Panc1 (cell line): Measurements from ENCODE around the gene GREB1. TPM values are rescaled to one million over a fixed set of nuclear protein-coding genes. Genes with fewer than 3 reads are reported as not detected.

Experiments used
- ATAC-seq: fragments of 200-7000 bp; cut with Tn5 transposase; 2 replicates; pipeline ENCODE4 v1.9.1; 2020; ENCODE audit warnings: mild to moderate bottlenecking, moderate library complexity
- BruUV-seq: library from RNA; stranded (reverse); fragments of 400-500 nt; replicated peaks from 2 replicates; lab custom pipeline; 2021; lab: Mats Ljungman, UMichigan
- CTCF ChIA-PET: fragments of 300-600 bp; sonication (Branson Sonifier 250); formaldehyde crosslinking; loops from one replicate; lab custom pipeline; 2022; ENCODE audit warnings: antibody characterized with exemption; lab: Charles Lee
- POLR2A ChIA-PET: fragments of 300-600 bp; sonication (Branson Sonifier 250); formaldehyde crosslinking; loops from one replicate; lab custom pipeline; 2022; ENCODE audit warnings: antibody characterized with exemption; lab: Charles Lee
- DNase-seq: peaks from one replicate; pipeline ENCODE4 v3.0.0-alpha.2; 2010; ENCODE audit warnings: low read depth, low spot score
- H3K27ac ChIP-seq: 2 replicates; pipeline ENCODE4 v1.5.1; 2011; ENCODE audit warnings: mild to moderate bottlenecking, low read length, inconsistent platforms
- H3K27me3 ChIP-seq: fragments of 200-500 bp; sonication (Bioruptor generic); 2 replicates; pipeline ENCODE4 v1.6.0; 2014; ENCODE audit warnings: low read length, inconsistent platforms; ENCODE audit not compliant: control insufficient read depth, insufficient read depth
- H3K36me3 ChIP-seq: fragments of 200-500 bp; sonication (Bioruptor generic); 2 replicates; pipeline ENCODE4 v1.5.1; 2014; ENCODE audit warnings: inconsistent platforms, mild to moderate bottlenecking, low read length, moderate library complexity; ENCODE audit not compliant: control insufficient read depth, insufficient read depth
- H3K4me1 ChIP-seq: 2 replicates; pipeline ENCODE4 v1.5.1; 2011; ENCODE audit warnings: inconsistent platforms, mild to moderate bottlenecking, low read length, moderate library complexity; ENCODE audit not compliant: control insufficient read depth, insufficient read depth
- H3K4me3 ChIP-seq, 2 experiments: 2 replicates each; pipeline ENCODE4 v1.5.1; 2011 to 2012; ENCODE audit warnings: low read depth in 2 of 2, low read length in 2 of 2, mild to moderate bottlenecking in 2 of 2, inconsistent platforms in 1 of 2, moderate library complexity in 1 of 2
- H3K9me3 ChIP-seq: fragments of 200-500 bp; sonication (Bioruptor generic); 2 replicates; pipeline ENCODE4 v1.5.1; 2014; ENCODE audit warnings: low read depth, mild to moderate bottlenecking, inconsistent platforms, low read length, moderate library complexity; ENCODE audit not compliant: control insufficient read depth, insufficient read depth
- POLR2AphosphoS5 ChIP-seq: IDR thresholded peaks from 2 replicates; pipeline ENCODE4 v1.6.1; 2012; ENCODE audit warnings: mild to moderate bottlenecking, low read depth, low read length, moderate library complexity
- SIN3A ChIP-seq: IDR thresholded peaks from 2 replicates; pipeline ENCODE4 v1.6.1; 2012; ENCODE audit warnings: low read depth, mild to moderate bottlenecking, low read length, moderate library complexity, borderline replicate concordance; ENCODE audit not compliant: insufficient read depth
- TCF7L2 ChIP-seq: IDR thresholded peaks from 2 replicates; pipeline ENCODE4 v1.6.1; 2011; ENCODE audit warnings: mild to moderate bottlenecking, low read depth, low read length, inconsistent platforms
- in situ Hi-C: cut with HindIII; loops from 2 replicates; pipeline ENCODE4 v1.10.0; 2016; ENCODE audit warnings: low sequenced_read_pairs, low pct_unique_long_range_greater_than_20kb
- intact Hi-C: fragments of 100-400 bp; cut with micrococcal nuclease; formaldehyde crosslinking; loops from one replicate; pipeline ENCODE4 v1.10.0; 2022; ENCODE audit not compliant: unreplicated experiment
- total RNA-seq: library from RNA; stranded (reverse); gene quantifications from one replicate; pipeline ENCODE4 v1.2.1, GENCODE V29; 2021; ENCODE audit not compliant: unreplicated experiment
- TF ChIP-seq, protein P1 (sequence below), 2 experiments: IDR thresholded peaks; 2 replicates each; pipeline ENCODE4 v1.6.1; 2011 to 2012; ENCODE audit warnings: low read depth in 2 of 2, control low read depth in 1 of 2, low read length in 1 of 2, mild to moderate bottlenecking in 1 of 2, moderate library complexity in 1 of 2; ENCODE audit not compliant: insufficient read depth in 1 of 2
- TF ChIP-seq, protein P2 (sequence below): fragments of 450-650 bp; IDR thresholded peaks from 2 replicates; pipeline ENCODE4 v1.5.1; 2017; ENCODE audit warnings: mild to moderate bottlenecking

The GREB1 gene
- total RNA-seq, 1 experiment from 2014 or later = 0.90 TPM

DNA sequence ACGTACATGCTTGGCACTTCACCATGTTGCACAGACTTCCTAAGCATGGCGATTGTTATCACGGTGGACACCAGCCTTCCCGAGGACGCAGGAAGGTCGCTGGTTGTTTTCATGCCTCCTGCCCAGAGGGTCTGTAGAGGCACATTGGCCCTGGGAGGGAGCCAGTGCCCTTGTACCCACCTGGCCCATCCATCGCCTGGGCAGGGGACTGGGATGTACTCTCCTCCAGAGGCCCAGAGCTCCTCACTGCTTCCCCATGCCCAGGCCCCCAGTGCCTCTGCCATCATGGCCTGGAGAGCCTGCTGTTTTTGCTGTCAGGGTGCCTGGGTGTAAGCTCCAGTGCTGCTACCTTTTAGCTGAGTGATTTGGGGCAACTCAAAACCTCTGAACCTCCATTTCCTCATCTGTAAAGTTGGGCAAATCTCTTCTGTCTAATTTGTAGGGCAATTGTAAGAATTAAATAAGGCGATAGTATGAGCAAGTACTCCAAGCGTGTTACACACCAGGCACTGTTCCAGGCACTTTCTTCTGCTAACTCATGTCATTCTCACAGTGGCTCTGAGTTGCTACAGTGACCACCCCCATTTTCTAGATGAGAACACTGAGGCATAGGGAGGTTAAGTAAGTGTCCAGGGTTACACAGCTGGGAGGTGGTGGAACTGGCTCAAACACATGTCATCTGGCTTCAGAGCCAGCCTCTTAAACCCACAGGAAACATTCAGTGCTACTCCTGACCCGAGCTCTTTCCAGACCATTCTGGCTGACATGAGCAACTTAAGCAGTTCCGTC, 45.3 kb downstream of the GREB1 start:
- Histone ChIP-seq H3K27me3 (no peaks in the 10 kb centered on the region; the same call in 1 of the 2 replicates), H3K4me1 (no peaks in the 10 kb centered on the region), H3K36me3 (no peaks in the 10 kb centered on the region), H3K27ac (no peak overlapping the region), H3K9me3 (no peaks in the 10 kb centered on the region), H3K4me3 (no peak overlapping the region)
- TF ChIP-seq, protein P1, sequence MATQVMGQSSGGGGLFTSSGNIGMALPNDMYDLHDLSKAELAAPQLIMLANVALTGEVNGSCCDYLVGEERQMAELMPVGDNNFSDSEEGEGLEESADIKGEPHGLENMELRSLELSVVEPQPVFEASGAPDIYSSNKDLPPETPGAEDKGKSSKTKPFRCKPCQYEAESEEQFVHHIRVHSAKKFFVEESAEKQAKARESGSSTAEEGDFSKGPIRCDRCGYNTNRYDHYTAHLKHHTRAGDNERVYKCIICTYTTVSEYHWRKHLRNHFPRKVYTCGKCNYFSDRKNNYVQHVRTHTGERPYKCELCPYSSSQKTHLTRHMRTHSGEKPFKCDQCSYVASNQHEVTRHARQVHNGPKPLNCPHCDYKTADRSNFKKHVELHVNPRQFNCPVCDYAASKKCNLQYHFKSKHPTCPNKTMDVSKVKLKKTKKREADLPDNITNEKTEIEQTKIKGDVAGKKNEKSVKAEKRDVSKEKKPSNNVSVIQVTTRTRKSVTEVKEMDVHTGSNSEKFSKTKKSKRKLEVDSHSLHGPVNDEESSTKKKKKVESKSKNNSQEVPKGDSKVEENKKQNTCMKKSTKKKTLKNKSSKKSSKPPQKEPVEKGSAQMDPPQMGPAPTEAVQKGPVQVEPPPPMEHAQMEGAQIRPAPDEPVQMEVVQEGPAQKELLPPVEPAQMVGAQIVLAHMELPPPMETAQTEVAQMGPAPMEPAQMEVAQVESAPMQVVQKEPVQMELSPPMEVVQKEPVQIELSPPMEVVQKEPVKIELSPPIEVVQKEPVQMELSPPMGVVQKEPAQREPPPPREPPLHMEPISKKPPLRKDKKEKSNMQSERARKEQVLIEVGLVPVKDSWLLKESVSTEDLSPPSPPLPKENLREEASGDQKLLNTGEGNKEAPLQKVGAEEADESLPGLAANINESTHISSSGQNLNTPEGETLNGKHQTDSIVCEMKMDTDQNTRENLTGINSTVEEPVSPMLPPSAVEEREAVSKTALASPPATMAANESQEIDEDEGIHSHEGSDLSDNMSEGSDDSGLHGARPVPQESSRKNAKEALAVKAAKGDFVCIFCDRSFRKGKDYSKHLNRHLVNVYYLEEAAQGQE (IDR thresholded peaks at IDR 0.05; ENCODE audit: insufficient read depth in 1 of 2, low read depth in 2 of 2, low read length in 1 of 2) = no peak
- TF ChIP-seq POLR2AphosphoS5 = no peak
- no peak for TF ChIP-seq SIN3A
- TF ChIP-seq, protein P2, sequence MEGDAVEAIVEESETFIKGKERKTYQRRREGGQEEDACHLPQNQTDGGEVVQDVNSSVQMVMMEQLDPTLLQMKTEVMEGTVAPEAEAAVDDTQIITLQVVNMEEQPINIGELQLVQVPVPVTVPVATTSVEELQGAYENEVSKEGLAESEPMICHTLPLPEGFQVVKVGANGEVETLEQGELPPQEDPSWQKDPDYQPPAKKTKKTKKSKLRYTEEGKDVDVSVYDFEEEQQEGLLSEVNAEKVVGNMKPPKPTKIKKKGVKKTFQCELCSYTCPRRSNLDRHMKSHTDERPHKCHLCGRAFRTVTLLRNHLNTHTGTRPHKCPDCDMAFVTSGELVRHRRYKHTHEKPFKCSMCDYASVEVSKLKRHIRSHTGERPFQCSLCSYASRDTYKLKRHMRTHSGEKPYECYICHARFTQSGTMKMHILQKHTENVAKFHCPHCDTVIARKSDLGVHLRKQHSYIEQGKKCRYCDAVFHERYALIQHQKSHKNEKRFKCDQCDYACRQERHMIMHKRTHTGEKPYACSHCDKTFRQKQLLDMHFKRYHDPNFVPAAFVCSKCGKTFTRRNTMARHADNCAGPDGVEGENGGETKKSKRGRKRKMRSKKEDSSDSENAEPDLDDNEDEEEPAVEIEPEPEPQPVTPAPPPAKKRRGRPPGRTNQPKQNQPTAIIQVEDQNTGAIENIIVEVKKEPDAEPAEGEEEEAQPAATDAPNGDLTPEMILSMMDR = no peak
- TF ChIP-seq TCF7L2 = no peak
- no peak for ATAC-seq
- ChIA-PET CTCF (no interaction called here), POLR2A (no interaction called here)
- in situ Hi-C loops (no loop called here), intact Hi-C loops (no loop called here)
- no peak for DNase-seq
- BruUV-seq = no TSS peak

DNA sequence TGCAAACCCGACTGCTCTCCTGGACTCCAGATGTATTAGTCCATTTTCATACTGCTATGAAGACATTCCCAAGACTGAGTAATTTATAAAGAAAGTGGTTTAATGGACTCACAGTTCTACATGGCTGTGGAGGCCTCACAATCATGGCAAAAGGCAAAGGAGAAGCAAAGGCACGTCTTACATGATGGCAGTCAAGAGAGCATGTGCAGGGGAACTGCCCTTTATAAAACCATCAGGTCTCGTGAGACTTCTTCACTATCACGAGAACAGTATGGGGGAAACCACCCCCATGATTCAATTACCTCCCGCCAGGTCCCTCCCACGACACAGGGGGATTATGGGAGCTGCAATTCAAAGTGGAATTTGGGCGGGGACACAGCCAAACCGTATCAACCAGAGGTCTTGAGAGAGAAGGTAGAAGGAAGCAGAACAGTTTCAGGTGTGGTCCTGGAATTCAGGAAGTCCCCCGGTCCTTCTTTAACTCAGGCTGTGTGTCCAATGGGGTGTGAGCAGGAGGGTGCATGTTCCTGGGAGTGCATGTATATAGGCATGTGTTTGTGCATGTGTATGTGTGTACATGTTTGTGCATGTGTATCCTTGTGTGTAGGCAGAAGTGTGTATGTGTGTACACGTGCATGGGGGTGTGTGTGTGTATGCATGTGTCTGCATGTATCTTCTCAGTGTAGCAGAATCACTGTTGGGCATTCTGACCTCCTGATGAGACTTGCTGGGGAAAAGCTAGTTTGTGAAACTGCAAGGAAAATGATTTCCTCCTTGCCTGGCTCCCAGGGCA, 46.2 kb downstream of the GREB1 start:
- ATAC-seq (no peak), DNase-seq (no peak)
- no TSS peak for BruUV-seq
- CTCF ChIA-PET = no interaction called here
- no peaks in the 10 kb centered on the region for H3K9me3 ChIP-seq
- H3K4me1 ChIP-seq = no peaks in the 10 kb centered on the region
- H3K27ac ChIP-seq = no peak overlapping the region
- in situ Hi-C loops (no loop called here), intact Hi-C loops (no loop called here)
- POLR2A ChIA-PET = no interaction called here
- H3K27me3 ChIP-seq = no peaks in the 10 kb centered on the region; the same call in 1 of the 2 replicates
- TF ChIP-seq, protein P2 = no peak
- no peak for TF ChIP-seq SIN3A
- H3K4me3 ChIP-seq = no peak overlapping the region
- no peaks in the 10 kb centered on the region for H3K36me3 ChIP-seq
